MV-4-11 (cell line): ENCODE measurements around the gene ATRAID.
"Not testable (repeated sequence)": the region's sequence is repeated elsewhere in the genome, so short reads cannot be mapped to it uniquely, and the experiment has no call there.

ENCODE experiments used
- DNase-seq: peaks from one replicate; lab custom pipeline; 2025; lab: John Stamatoyannopoulos, UW

The ATRAID gene

GRCh38 chr2:27211943-27212625, at the start of gene ATRAID, which contains the start of gene SLC5A6:
TSS of gene ATRAID (plus strand) at chr2:27212041. CDS start at chr2:27212369, 328 bp downstream.
TSS of gene SLC5A6 (minus strand) at chr2:27212268. CDS start at chr2:27207650, 4,618 bp downstream.
- peak; percentile 77 for DNase-seq

- peak; percentile 15 for DNase-seq
Observed at GRCh38 chr2:27162151-27163121, 49.4 kb upstream of the ATRAID start.

GRCh38 chr2:27164960-27165763, 46.7 kb upstream of the ATRAID start:
- DNase-seq: peak; percentile 73

- DNase-seq: peak; percentile 70
Observed at GRCh38 chr2:27170581-27171337, 41.1 kb upstream of the ATRAID start.

GRCh38 chr2:27171351-27171848, 40.4 kb upstream of the ATRAID start:
- peak; percentile 18 for DNase-seq

GRCh38 chr2:27174638-27175037, 37.2 kb upstream of the ATRAID start:
- peak; percentile 51 for DNase-seq

GRCh38 chr2:27175330-27175729, 36.5 kb upstream of the ATRAID start:
- DNase-seq: no peak

- DNase-seq: not testable (repeated sequence)
Observed at GRCh38 chr2:27175781-27176180, 36.1 kb upstream of the ATRAID start.

- no peak for DNase-seq
Observed at GRCh38 chr2:27177441-27178351, 34.1 kb upstream of the ATRAID start.

- DNase-seq: no peak
Observed at GRCh38 chr2:27178469-27178868, 33.4 kb upstream of the ATRAID start.

GRCh38 chr2:27179344-27180000, 32.4 kb upstream of the ATRAID start:
- no peak for DNase-seq

GRCh38 chr2:27182346-27182745, 29.5 kb upstream of the ATRAID start:
- no peak for DNase-seq

GRCh38 chr2:27184115-27184514, 27.7 kb upstream of the ATRAID start:
- DNase-seq: peak; percentile 64

GRCh38 chr2:27185331-27186026, 26.4 kb upstream of the ATRAID start:
- DNase-seq: peak; percentile 96

- peak; percentile 51 for DNase-seq
Observed at GRCh38 chr2:27186613-27187345, 25.1 kb upstream of the ATRAID start.

GRCh38 chr2:27189989-27190388, 21.9 kb upstream of the ATRAID start:
- DNase-seq: no peak

GRCh38 chr2:27191070-27191829, 20.6 kb upstream of the ATRAID start:
- DNase-seq: peak; percentile 82
